Epithelial cell of esophagus (primary cell): ENCODE results near the gene SKA2.
"Not testable (repeated sequence)": the region's sequence is repeated elsewhere in the genome, so short reads cannot be mapped to it uniquely, and the experiment has no call there.

Experiments
- DNase-seq: peaks from one replicate; pipeline ENCODE4 v3.0.0; 2010; ENCODE audit warnings: low read depth
- H3K4me3 ChIP-seq: 2 replicates; pipeline ENCODE4 v1.5.1; 2011; ENCODE audit warnings: mild to moderate bottlenecking, low read length, control low read depth
- CTCF ChIP-seq: IDR thresholded peaks from 2 replicates; pipeline ENCODE4 v1.5.1; 2011; ENCODE audit warnings: low read depth, mild to moderate bottlenecking, low read length, control low read depth, inconsistent platforms; ENCODE audit not compliant: insufficient read depth; ENCODE audit errors: missing control alignments

The SKA2 gene

DNA sequence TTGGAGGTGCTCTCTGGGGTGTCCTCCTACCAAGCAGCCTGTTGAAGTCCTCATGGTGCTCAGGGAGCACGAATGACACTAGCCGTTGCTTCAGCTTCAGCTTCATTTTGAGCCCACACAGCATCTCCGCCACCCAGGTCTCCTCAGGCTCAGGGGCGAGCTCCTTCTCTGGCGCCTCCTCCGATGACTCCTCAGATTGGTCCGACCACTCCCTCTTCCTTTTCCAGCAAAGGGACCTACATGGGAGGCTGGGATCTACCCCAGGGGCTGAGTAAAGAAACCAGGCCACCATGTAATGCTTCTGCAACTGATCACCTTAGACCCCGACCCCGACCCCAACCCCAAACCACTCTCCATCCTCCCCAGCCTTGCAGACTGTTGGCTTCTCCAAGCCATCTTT, 26.5 kb upstream of the SKA2 start:
- DNase-seq: no peak
- no peak for TF ChIP-seq CTCF
- H3K4me3 ChIP-seq: no peak overlapping the region

- H3K4me3 ChIP-seq: no peak overlapping the region
- no peak for TF ChIP-seq CTCF
- DNase-seq: no peak
These were observed 25.6 kb upstream of the SKA2 start for GRCh38 chr17:59180626-59181025.

GRCh38 chr17:59179601-59180000, 24.6 kb upstream of the SKA2 start:
- not testable (repeated sequence) for DNase-seq, H3K4me3 ChIP-seq

DNA sequence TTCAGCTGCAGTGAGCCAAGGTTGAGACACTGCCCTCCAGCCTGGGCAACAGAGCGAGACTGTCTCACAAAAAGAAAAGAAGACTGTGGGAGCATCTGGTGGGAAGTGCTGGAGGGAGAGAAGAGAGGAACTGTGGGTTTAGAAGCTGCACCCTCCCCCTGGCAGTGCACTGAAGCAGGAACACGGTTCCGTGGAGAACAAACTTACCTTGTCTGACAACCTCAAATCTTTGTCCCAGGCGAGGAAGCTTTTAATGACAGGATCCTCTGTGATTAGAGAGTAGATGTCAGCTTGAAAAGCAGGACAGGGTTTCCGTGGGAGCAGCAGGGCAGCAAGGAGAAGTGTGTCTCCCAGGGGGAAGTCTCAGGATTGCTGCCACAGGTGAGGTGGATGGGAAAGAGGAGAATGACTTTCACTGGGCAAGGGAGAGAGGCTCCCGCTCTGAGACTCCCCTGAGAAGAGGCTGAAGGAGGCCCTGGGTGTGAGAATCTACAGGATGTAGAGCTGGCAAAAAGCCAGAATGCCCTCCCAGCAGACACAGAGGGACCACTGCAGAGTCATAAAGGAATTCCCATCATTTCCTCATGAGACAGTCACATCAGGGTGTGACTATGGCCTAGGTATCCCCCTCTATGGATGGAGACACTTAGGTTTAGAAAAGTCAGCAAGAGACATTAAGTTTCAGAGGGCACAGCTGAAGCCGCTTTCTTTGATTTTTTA, 23.4 kb upstream of the SKA2 start:
- no peak for DNase-seq
- H3K4me3 ChIP-seq: no peak overlapping the region
- no peak for TF ChIP-seq CTCF

- H3K4me3 ChIP-seq: no peak overlapping the region
- no peak for TF ChIP-seq CTCF
- no peak for DNase-seq
These were observed 20.1 kb upstream of the SKA2 start for GRCh38 chr17:59175076-59175475.

- no peak for TF ChIP-seq CTCF
These were observed 19.7 kb upstream of the SKA2 start for GRCh38 chr17:59174671-59175070.

GRCh38 chr17:59172436-59173004, 17.5 kb upstream of the SKA2 start:
- DNase-seq: no peak
- no peak for TF ChIP-seq CTCF
- no peak overlapping the region for H3K4me3 ChIP-seq

More at GRCh38 chr17:59174671-59175070, 19.7 kb upstream of the SKA2 start:
- H3K4me3 ChIP-seq: no peak overlapping the region
- DNase-seq: no peak
